Spleen (tissue), 11 donors: Measurements from ENCODE around the gene MEI4. TPM values are rescaled to one million over a fixed set of nuclear protein-coding genes. Genes with fewer than 3 reads are reported as not detected.

Source experiments
- DNase-seq: peaks from one replicate; pipeline ENCODE4 v3.0.0-alpha.2; 2020
- H3K27ac ChIP-seq, 8 donors: fragments of 200-600 bp; sonication (generic) in 7 of 8; 1 replicate in 4 of 8; 2 replicates in 4 of 8; pipeline versions ENCODE4 v1.5.0 to v1.8.0; 2016 to 2021; ENCODE audit warnings: inconsistent platforms in 4 of 8, mild to moderate bottlenecking in 4 of 8, moderate library complexity in 1 of 8
- H3K27me3 ChIP-seq, 7 donors: fragments of 200-600 bp; sonication (generic) in 6 of 7; replicated peaks in 1 of 7; 1 replicate in 4 of 7; 2 replicates in 3 of 7; pipeline versions ENCODE4 v1.5.0 to v1.8.0; 2016 to 2021; ENCODE audit warnings: inconsistent platforms in 3 of 7, mild to moderate bottlenecking in 1 of 7
- H3K36me3 ChIP-seq, 6 donors: fragments of 200-600 bp; sonication (generic) in 5 of 6; 1 replicate in 4 of 6; 2 replicates in 2 of 6; pipeline versions ENCODE4 v1.5.0 to v1.8.0; 2016 to 2021; ENCODE audit warnings: inconsistent platforms in 2 of 6
- H3K4me1 ChIP-seq, 6 donors: fragments of 200-600 bp; sonication (generic) in 5 of 6; 1 replicate in 3 of 6; 2 replicates in 3 of 6; pipeline versions ENCODE4 v1.5.0 to v1.8.0; 2016 to 2021; ENCODE audit warnings: inconsistent platforms in 3 of 6
- H3K4me3 ChIP-seq, 8 donors: fragments of 200-600 bp; sonication (generic) in 7 of 8; 1 replicate in 4 of 8; 2 replicates in 4 of 8; pipeline versions ENCODE4 v1.5.0 to v1.8.0; 2016 to 2021; ENCODE audit warnings: inconsistent platforms in 4 of 8, mild to moderate bottlenecking in 4 of 8, moderate library complexity in 2 of 8
- H3K9me3 ChIP-seq, 8 donors: fragments of 200-600 bp; sonication (generic) in 7 of 8; 1 replicate in 4 of 8; 2 replicates in 4 of 8; pipeline versions ENCODE4 v1.5.0 to v1.8.0; 2016 to 2021; ENCODE audit warnings: inconsistent platforms in 4 of 8
- POLR2A ChIP-seq, 3 donors: fragments of 450-650 bp; IDR thresholded peaks; one replicate each; pipeline ENCODE4 v1.5.1; 2017; ENCODE audit warnings: antibody characterized with exemption in 3 of 3, mild to moderate bottlenecking in 1 of 3
- POLR2AphosphoS5 ChIP-seq, 3 donors: sonication (generic); formaldehyde crosslinking; IDR thresholded peaks; one replicate each; pipeline ENCODE4 v1.5.1; 2017; ENCODE audit warnings: antibody characterized with exemption in 3 of 3
- WGBS, 5 donors: extraction: QIAGEN DNeasy Blood & Tissue Kit in 3 of 5; methylation state at CpG; one replicate each; pipeline versions ENCODE4 v1.1.5 to v1.1.7; 2013 to 2018; 5-methylcytosine and 5-hydroxymethylcytosine counted together
- intact Hi-C: fragments of 100-400 bp; cut with DNase I; formaldehyde crosslinking; loops from one replicate; pipeline ENCODE4 v1.15.0; 2023; ENCODE audit warnings: low total_unique reads
- polyA plus RNA-seq, 3 donors: library from polyadenylated mRNA; stranded (reverse); fragments of 200-250 nt; gene quantifications; one replicate each; pipeline ENCODE4 v1.2.1, GENCODE V29; 2013
- total RNA-seq, 7 donors: library from RNA; depleted of rRNA in 3 of 7; stranded (reverse); fragments of >200 nt in 3 of 7; fragmentation: NEBNext Ultra II Directional in 4 of 7; extraction: Animal tissue kit (Norgen Biotek cat#: 25700) in 4 of 7; gene quantifications; one replicate each; pipeline versions ENCODE4 v1.1.0 to v1.2.1, GENCODE V29; 2016 to 2021
- TF ChIP-seq, protein P1 (sequence below), 11 experiments: fragments of 200-600 bp in 7 of 11; fragments of 450-650 bp in 4 of 11; sonication (generic) in 4 of 11; IDR thresholded peaks in 8 of 11; conservative IDR thresholded peaks in 3 of 11; 1 replicate in 7 of 11; 2 replicates in 4 of 11; pipeline versions ENCODE4 v1.4.0 to v1.8.0; 2016 to 2021; ENCODE audit warnings: antibody characterized with exemption in 11 of 11, inconsistent platforms in 4 of 11, mild to moderate bottlenecking in 1 of 11
- donor health status: healthy with polysubstance abuse.
- donor health status: DM: no; HTN: no; CAD: no; lungs with moderate emphysema.
- donor health status: DM: no; HTN: no; CAD: no.
- donor health status: Bipolar disorder and iron deficiency.
- donor health status: healthy.
- donor health status: DM: no; HTN: no; CAD: no.
- donor health status: DM: yes; HTN: yes; CAD: no.

Gene MEI4
- total and polyA plus RNA-seq, 10 donors = 0.03 to 0.26 TPM; not detected in 8

DNA sequence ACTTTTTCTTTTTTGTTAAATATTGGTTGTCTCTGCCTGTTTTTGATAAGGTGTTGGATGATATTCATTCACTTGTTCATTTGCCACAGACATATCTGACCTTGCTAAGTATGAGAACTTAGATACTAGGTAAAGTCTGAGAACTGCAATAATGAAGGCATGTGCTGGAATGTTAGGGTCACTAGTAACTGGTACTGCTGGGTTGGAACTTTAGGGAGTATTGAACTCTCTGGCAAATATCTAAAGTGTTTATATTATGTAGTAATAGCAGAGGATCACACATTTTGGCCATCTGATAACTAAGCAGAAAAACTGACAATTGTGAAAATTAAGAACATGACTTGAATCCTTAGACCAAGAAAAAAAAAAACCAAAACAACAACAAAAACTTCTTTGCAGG, 162.7 kb downstream of the MEI4 start:
- TF ChIP-seq POLR2AphosphoS5 (IDR thresholded peaks at IDR 0.05) = no peak
- TF ChIP-seq, protein P1, sequence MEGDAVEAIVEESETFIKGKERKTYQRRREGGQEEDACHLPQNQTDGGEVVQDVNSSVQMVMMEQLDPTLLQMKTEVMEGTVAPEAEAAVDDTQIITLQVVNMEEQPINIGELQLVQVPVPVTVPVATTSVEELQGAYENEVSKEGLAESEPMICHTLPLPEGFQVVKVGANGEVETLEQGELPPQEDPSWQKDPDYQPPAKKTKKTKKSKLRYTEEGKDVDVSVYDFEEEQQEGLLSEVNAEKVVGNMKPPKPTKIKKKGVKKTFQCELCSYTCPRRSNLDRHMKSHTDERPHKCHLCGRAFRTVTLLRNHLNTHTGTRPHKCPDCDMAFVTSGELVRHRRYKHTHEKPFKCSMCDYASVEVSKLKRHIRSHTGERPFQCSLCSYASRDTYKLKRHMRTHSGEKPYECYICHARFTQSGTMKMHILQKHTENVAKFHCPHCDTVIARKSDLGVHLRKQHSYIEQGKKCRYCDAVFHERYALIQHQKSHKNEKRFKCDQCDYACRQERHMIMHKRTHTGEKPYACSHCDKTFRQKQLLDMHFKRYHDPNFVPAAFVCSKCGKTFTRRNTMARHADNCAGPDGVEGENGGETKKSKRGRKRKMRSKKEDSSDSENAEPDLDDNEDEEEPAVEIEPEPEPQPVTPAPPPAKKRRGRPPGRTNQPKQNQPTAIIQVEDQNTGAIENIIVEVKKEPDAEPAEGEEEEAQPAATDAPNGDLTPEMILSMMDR (IDR thresholded peaks at IDR 0.05 in 8 of 11, conservative IDR thresholded peaks at IDR 0.05 in 3 of 11) = no peak
- no peak for TF ChIP-seq POLR2A (IDR thresholded peaks at IDR 0.05)
- DNase-seq = no peak
- no peaks in the 10 kb centered on the region for H3K36me3 ChIP-seq

DNA sequence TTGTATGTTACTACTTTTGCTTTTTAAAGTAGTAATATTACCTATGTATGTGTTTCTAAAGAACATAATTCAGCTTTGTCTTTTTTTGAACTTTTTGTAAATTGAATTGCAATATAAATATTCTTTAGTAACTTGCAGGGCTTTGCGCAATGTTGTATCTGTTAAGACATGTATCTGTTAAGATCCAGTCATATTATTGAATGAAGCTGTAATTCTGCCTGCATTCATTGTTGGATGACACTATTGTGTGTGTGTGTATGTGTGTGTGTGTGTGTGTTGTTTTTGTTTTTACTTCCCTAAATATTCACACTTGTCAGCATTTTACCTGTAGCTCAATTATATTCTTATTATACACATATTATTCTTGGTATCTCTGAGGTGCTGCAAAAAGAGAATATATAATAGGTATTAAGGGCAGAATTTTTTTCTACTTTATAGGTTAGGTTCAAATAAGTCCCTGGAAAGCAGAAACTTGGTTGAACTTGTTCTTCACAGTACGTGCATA, 164.0 kb downstream of the MEI4 start:
- H3K36me3 ChIP-seq = no peaks in the 10 kb centered on the region
- 86 to 93% (median 89%) methylated on average over 2 of the region's 2 CpGs for WGBS, 5 donors
- intact Hi-C loops = no loop called here
- no peak for DNase-seq
- TF ChIP-seq, protein P1 (IDR thresholded peaks at IDR 0.05 in 8 of 11, conservative IDR thresholded peaks at IDR 0.05 in 3 of 11) = no peak
- no peak for TF ChIP-seq POLR2AphosphoS5 (IDR thresholded peaks at IDR 0.05)
- no peak for TF ChIP-seq POLR2A (IDR thresholded peaks at IDR 0.05)
- H3K4me3 ChIP-seq = no peak overlapping the region
- H3K9me3 ChIP-seq = peaks cover 0 to 9% (median 0%) of the 10 kb centered on the region in 8 donors
- no peaks in the 10 kb centered on the region for H3K27me3 ChIP-seq
- H3K4me1 ChIP-seq = no peaks in the 10 kb centered on the region
- no peak overlapping the region for H3K27ac ChIP-seq

More for the DNA sequence above, 162.7 kb downstream of the MEI4 start:
- H3K9me3 ChIP-seq = peaks cover 0 to 9% (median 0%) of the 10 kb centered on the region in 8 donors
- H3K27ac ChIP-seq = no peak overlapping the region
- intact Hi-C loops = no loop called here
- H3K4me3 ChIP-seq = no peak overlapping the region
- no peaks in the 10 kb centered on the region for H3K4me1 ChIP-seq
- no peaks in the 10 kb centered on the region for H3K27me3 ChIP-seq

DNA sequence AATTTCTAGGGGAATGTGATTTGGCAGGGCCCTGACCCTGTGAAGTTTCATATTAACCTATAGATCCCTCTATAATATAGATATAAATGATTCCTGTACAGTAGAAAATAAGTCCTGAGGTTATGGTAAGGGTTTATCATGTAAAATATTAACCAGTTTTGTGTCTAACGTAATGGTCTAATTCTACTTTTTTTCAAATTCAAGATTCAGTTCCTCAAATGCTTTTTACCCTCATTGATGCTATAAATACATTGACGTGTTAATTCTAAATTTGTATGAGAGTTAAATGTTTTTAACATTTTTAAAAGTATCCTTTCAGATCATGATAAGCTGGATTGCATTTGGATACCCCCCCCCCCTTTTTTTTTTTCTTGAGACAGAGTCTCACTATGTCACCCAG, 169.4 kb downstream of the MEI4 start:
- Histone ChIP-seq H3K27ac (no peak overlapping the region), H3K4me3 (no peak overlapping the region), H3K9me3 (no peaks in the 10 kb centered on the region), H3K4me1 (no peaks in the 10 kb centered on the region), H3K27me3 (no peaks in the 10 kb centered on the region), H3K36me3 (no peaks in the 10 kb centered on the region)
- intact Hi-C loops = no loop called here
- WGBS, 5 donors = 40 to 75% (median 69%) methylated on average over 2 of the region's 2 CpGs
- TF ChIP-seq POLR2AphosphoS5 (IDR thresholded peaks at IDR 0.05) (no peak), POLR2A (IDR thresholded peaks at IDR 0.05) (no peak)
- TF ChIP-seq, protein P1 (IDR thresholded peaks at IDR 0.05 in 8 of 11, conservative IDR thresholded peaks at IDR 0.05 in 3 of 11) = no peak
- no peak for DNase-seq

DNA sequence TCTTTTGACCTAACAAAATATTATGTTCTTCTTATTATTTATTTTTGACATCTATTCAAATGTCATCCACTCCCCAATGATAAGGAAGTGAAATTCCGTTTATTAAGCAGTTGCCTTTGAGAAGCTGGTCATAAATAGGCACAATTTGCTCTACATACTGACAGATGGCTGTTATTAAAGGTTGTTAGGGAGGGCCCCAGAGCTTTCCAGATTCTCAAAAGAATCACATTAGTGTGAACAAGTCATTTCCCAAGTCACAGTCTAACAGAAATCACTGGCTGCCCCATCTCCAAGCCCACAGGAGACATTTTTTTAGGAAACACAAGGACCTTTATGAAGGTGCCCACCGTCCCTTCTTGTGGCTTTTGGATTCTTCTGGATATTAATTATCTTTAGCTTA, 172.4 kb downstream of the MEI4 start:
- H3K36me3 ChIP-seq = no peaks in the 10 kb centered on the region
- no peak overlapping the region for H3K4me3 ChIP-seq
- TF ChIP-seq POLR2A (IDR thresholded peaks at IDR 0.05) (no peak), POLR2AphosphoS5 (IDR thresholded peaks at IDR 0.05) (no peak)
- TF ChIP-seq, protein P1 (IDR thresholded peaks at IDR 0.05 in 8 of 11, conservative IDR thresholded peaks at IDR 0.05 in 3 of 11) = no peak
- no peaks in the 10 kb centered on the region for H3K27me3 ChIP-seq
- intact Hi-C loops = no loop called here
- 59 to 79% (median 71%) methylated on average over 2 of the region's 2 CpGs for WGBS, 5 donors
- no peak overlapping the region for H3K27ac ChIP-seq
- H3K4me1 ChIP-seq = no peaks in the 10 kb centered on the region
- no peak for DNase-seq
- H3K9me3 ChIP-seq = peaks cover 0 to 5% (median 0%) of the 10 kb centered on the region in 8 donors
